Stimulated activated CD4-positive, alpha-beta T cell treated with anti-CD3 and anti-CD28 coated beads, TNF-alpha, amount 100 ng/mL, for 24 hours (primary cell): ENCODE data around the gene NRN1L.
"Not testable (repeated sequence)": the region's sequence is repeated elsewhere in the genome, so short reads cannot be mapped to it uniquely, and the experiment has no call there.

ENCODE experiments used
- DNase-seq, 3 experiments: peaks; one replicate each; pipeline ENCODE4 v3.0.0-alpha.2; 2020; ENCODE audit warnings: low read depth in 3 of 3

The NRN1L gene

DNA sequence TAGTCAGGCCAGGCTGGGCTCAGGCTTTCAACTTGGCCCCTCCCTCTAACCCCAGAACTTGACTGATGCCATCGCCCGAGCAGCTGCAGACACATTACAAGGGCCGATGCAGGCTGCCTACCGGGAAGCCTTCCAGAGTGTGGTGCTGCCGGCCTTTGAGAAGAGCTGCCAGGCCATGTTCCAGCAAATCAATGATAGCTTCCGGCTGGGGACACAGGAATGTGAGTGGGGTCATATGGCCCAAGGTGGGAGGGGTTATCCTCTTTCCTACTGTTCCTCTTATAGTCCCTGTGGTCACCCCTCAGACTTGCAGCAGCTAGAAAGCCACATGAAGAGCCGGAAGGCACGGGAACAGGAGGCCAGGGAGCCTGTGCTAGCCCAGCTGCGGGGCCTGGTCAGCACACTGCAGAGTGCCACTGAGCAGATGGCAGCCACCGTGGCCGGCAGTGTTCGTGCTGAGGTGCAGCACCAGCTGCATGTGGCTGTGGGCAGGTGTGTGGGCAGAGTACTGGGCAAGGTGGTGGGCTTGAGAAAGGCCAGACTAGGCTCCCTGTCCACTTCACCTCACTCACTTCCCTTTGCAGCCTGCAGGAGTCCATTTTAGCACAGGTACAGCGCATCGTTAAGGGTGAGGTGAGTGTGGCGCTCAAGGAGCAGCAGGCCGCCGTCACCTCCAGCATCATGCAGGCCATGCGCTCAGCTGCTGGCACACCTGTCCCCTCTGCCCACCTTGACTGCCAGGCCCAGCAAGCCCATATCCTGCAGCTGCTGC is 2.1 kb upstream of the NRN1L start:
- DNase-seq, result no peak

DNA sequence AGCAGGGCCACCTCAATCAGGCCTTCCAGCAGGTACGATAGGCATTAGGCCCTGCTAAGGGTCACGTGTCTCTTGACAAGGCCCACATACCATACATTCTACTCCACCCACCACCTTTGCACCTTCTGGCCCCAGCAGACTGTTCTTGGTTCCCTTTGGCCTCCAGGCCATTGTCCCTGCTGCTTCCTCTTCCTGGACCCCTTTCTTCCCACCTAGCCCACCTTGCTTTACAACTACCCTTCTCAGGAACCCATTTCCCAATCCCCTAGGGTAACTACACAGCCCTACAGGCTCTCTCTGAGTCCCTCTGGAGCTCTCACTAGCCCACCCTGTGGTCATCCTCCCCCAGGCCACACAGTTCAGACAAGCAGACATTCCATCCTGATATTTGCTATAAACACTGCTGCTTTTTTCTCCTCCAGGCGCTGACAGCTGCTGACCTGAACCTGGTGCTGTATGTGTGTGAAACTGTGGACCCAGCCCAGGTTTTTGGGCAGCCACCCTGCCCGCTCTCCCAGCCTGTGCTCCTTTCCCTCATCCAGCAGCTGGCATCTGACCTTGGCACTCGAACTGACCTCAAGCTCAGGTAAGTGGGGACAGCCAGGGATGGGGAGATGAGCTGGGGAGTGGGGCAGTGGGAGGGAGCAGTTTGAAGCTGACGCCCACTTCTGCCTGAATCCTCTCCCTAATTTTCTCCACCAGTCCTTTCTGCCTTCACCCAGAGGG is 1.4 kb upstream of the NRN1L start:
- DNase-seq, result no peak

DNA sequence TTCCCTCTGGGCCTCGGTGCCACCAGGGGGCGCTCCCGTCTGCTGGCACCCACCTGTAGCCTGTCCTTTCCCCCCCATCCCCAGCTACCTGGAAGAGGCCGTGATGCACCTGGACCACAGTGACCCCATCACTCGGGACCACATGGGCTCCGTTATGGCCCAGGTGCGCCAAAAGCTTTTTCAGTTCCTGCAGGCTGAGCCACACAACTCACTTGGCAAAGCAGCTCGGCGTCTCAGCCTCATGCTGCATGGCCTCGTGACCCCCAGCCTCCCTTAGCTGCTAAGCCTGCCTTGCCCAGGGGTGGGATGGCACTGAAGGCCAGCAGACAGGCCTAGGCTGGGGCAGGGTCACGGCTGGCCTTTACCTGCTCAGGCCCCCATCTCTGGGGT is 818 bp upstream of the NRN1L start:
- peak; percentile 49 to 67 (median 56) for DNase-seq

DNA sequence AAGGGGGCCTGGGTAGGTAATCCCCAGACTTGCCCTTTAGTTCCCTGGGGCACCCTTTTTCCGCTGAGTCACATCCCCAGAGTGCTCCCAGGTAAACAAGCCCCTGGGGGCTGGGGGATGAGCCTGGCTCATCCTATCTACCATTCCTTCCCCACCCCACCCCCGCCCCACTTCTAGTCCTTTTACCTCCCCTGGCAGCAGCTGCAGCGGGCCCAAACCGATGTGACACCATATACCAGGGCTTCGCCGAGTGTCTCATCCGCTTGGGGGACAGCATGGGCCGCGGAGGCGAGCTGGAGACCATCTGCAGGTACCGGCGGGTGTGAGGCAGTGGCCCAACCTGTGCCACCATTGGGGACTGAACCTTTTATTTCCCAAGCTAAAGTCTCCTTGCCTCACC is 860 bp downstream of the NRN1L start:
- DNase-seq, result no peak

DNA sequence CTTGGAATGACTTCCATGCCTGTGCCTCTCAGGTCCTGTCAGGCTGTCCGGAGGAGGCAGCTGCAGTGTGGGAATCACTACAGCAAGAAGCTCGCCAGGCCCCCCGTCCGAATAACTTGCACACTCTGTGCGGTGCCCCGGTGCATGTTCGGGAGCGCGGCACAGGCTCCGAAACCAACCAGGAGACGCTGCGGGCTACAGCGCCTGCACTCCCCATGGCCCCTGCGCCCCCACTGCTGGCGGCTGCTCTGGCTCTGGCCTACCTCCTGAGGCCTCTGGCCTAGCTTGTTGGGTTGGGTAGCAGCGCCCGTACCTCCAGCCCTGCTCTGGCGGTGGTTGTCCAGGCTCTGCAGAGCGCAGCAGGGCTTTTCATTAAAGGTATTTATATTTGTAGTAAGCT is 1.3 kb downstream of the NRN1L start:
- no peak for DNase-seq

GRCh38 chr16:67886387-67886786 is 1.7 kb downstream of the NRN1L start:
- no peak for DNase-seq

- DNase-seq, result no peak
Observed at GRCh38 chr16:67888331-67888730, 3.6 kb downstream of the NRN1L start.

DNA sequence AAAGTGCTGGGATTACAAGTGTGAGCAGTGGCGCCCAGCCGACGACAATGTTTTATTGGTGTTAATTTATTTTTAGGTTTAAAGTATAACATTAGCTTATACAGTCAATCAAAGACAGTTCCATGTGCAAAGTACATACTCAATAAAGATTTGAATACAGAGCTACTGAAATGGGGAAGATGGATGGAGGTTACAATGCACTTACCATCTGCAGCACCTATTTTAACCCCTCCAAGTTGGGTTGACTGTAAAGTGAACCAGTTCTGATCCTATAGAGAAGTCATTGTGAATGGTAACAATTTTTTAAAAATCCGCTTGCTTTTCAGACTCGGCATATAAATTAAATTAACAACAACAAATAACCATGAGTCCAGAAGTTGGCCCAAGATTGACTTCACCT is 7.7 kb downstream of the NRN1L start:
- no peak for DNase-seq

DNA sequence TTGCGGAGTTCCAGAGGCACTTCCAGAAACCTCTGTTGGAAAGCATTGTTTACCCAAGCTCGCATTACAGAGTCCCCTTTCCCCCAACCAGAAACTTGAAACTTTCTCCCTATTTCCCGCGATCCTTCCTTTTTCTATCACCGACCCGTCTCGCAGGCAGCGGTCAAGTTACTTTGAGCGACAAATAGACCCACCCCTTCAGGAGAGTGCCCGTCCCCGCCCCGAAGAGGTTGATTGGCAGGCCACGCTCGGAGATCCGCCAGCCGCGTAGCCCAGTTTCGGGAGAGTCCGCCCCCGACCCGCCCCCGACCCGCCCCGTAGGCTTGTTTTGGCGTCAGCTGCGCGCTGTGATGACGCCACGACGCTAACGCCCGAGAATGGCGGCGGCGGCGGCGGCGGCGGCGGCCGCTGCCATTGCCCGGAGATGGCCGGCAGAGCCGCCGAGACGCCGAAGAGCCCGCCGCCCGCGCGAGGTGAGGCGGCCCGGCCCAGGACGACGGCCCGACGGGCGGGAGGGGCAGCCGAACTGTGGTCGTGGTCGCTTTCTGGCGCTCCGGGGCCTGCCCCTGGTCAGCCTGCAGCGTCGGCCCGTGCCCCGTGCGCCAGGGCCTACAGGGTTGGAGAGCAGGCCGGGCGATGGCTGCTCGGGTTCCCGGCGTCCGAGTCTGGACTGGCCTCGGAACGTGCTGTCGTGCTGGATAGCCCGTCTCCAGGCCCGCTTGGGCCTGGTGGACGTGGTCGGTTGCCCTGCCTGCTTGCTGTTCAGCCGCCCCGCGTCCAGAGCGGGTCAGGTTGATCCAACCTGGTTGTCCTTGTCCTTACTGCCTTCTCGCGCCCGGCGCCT is 8.4 kb downstream of the NRN1L start, which contains the start of gene PSKH1:
PSKH1 (plus strand) TSS at position 356 of the 844 bp plus-strand sequence. CDS start 15,496 bp downstream, outside the sequence.
- peak; percentile 89 to 95 (median 92) for DNase-seq

GRCh38 chr16:67893743-67894399 is 9.2 kb downstream of the NRN1L start:
- no peak for DNase-seq

DNA sequence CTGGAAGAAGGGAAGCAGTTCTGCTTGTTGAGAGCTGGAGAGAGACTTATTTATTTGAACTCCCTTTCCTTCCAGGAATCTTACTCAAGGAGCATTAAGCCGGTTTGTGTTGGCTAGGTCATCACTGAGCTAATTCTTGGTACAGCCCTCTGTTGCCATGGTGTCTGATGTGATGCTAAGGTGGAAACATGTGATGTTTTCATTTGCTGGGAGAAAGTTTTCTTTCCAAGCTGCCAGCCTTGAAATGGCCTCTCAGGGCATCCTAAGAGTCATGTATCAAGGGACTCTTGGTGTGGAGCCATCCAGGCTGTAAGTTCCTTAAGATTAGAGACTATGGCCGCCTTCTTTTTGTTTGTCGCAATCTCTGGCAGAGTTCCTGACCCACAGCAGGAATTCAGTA is 12.5 kb downstream of the NRN1L start:
- no peak for DNase-seq

DNA sequence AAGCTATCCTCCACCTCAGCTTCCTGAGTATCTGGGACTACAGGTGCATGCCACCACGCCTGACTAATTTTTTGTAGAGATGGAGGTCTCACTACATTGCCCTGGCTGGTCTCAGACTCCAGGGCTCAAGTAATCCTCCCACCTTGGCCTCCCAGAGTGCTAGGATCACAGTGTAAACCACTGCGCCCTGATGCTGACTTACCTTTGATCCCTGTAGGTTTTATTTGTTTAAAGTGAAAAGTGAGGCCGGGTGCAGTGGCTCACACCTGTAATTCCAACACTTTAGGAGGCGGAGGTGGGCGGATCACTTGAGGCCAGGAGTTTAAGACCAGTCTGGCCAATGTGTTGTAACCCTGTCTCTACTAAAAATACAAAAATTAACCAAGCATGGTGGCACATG is 17.0 kb downstream of the NRN1L start:
- no peak for DNase-seq

DNA sequence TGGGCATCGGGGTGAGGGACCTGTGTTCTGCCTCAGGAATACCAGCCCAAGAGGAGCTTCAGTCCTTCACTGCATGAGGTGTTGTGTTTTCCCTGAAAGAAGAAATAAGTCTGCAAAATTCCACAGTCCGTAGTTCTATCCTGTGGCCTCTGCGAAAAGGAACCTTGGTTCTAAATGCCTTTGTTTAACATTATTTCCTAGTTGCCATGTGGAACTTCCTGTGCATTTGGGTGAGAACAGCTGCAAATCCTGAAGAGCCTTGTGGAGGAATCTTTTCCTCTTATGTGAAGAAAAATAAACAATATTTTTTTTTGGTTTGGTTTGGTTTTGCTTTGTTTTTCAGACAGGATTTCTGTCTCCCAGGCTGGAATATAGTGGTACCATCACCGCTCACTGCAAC is 18.1 kb downstream of the NRN1L start:
- no peak for DNase-seq

- DNase-seq, result no peak
Observed at GRCh38 chr16:67907397-67908180, 22.9 kb downstream of the NRN1L start.

- no peak for DNase-seq
Observed at GRCh38 chr16:67909056-67909742, 24.5 kb downstream of the NRN1L start.

DNA sequence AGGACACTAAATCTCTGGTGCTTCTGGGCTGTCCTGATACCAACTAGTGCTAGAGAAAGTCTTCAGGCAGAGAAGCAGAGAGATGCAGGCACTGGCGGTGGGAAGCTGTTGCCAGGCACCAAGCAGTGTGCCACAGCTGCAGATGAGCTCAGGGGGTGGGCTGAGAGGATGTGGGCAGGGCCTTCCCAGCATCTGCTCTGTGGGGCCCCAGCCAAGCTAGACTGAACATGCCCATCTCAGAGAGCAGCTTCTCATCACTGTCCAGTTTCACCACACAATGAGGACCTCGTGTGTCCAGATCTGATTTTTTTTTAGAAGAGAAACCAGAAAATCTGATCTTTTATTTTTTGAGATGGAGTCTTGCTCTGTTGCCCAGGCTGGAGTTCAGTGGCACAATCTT is 25.5 kb downstream of the NRN1L start:
- no peak for DNase-seq

- no peak for DNase-seq
Observed at GRCh38 chr16:67914758-67915495, 30.2 kb downstream of the NRN1L start.

DNA sequence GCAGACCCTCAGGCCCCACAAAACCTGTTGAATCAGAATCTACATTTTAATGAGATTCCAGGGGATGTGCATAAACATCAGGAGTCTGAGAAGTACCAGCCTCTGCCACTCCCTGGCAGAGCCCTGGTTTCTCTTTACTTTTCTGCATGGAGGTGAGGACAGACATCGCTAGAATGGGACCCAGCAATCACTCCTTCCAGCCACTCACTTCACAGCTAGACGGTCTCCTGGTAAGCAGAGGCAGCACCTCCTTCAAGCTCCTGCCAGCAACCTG is 30.7 kb downstream of the NRN1L start:
- not testable (repeated sequence) for DNase-seq

DNA sequence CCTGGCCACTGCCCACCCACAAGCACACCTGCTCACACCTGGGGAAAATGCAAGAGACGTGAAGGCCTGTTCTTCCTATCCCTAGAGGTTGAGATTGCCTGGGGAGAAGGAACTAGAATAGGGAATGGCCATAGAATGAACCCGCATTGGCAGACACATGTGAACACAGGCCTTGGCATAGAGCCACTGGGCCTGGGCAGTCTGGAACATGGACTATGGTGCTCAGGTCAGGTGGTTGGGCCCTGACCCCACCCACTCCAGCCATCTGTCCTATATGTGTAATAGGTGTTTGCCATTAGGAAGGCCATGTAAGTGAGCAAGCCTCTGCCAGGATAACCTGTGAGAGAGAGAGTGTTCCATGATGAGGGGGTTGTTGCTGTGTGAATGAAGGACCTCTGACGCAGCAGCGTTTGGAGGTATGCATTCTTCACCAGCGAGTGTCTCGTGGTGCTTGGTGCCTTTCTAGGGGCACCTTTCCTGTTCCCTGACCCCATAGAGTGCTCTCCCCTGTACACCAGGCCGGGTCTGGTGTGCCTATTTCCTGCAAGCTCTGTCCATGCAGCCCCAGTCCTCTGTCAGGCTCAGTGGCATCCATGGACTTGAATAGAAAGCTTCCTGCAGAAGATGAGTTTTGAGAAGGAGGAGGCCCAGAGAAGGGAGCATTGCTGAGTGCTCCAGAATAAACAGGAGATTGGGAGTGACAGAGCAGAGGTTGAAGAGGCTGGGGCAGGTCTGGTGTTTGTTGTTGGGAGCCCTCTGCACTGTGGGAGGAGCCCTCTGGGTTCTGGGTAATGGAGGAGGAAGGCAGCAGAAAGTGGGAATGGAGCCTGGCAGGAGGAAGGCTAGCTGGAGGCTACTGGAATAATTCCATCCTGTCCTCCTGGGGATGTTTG is 31.4 kb downstream of the NRN1L start:
- no peak for DNase-seq
